HG02884 (cell line): ENCODE measurements around the gene IFITM10.

Source experiments
- ATAC-seq: cut with Tn5 transposase; IDR thresholded peaks from one replicate; pipeline ENCODE4 v1.9.1; 2021; ENCODE audit warnings: mild to moderate bottlenecking, moderate library complexity; ENCODE audit not compliant: unreplicated experiment

Gene IFITM10

DNA sequence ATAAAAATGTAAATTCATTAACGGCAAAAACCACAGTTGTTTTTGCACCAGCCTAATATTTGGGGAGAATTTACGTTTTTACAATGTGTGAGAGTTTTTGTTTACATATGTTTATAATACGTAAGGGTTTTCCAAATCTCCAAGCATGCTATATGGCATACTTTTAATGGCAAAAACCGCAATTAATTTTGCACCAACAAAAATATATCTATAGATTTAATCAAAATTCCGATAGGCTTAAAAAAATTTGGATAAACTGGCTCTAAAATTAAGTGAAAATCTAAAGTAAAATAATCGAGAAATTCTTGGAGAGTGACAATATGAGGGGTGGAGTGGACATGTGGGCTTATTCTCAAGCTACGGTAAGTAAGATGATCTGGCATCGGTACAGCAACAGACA lies 30.6 kb downstream of the IFITM10 start:
- ATAC-seq = no peak

DNA sequence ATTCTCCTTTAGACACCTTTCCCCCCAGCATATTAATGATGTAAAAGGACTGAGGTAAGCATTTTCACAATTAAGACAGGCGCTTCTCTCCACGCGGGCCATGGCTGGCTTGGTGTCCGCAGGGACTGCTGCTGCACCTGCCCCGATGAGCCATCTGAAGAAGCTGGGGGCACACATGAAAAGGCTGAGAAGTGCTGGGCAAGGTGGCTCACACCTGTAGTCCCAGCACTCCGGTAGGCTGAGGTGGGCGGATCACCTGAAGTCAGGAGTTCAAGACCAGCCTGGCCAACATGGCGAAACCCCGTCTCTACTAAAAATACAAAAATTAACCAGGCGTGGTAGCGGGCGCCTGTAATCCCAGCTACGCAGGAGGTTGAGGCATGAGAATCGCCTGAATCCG lies 32.1 kb downstream of the IFITM10 start:
- ATAC-seq = no peak

DNA sequence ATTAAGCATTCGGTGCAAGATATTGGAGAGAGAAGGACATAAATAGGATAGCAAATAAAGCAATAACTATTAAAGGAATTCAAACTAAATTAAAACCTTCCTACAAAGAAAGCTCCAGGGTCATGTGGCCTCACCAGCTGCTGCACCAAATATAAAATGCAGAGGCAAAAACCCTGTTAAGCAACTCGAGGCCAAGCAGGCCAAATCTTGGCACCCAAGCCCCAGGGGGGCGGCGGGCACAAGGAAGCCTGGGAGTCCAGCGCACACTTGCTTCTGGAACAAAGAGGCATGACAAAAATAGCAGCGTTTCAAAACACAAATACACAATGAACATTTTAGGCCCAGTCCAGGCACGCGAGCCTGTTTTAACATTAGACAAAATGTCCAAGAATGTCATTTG lies 32.6 kb downstream of the IFITM10 start:
- no peak for ATAC-seq

DNA sequence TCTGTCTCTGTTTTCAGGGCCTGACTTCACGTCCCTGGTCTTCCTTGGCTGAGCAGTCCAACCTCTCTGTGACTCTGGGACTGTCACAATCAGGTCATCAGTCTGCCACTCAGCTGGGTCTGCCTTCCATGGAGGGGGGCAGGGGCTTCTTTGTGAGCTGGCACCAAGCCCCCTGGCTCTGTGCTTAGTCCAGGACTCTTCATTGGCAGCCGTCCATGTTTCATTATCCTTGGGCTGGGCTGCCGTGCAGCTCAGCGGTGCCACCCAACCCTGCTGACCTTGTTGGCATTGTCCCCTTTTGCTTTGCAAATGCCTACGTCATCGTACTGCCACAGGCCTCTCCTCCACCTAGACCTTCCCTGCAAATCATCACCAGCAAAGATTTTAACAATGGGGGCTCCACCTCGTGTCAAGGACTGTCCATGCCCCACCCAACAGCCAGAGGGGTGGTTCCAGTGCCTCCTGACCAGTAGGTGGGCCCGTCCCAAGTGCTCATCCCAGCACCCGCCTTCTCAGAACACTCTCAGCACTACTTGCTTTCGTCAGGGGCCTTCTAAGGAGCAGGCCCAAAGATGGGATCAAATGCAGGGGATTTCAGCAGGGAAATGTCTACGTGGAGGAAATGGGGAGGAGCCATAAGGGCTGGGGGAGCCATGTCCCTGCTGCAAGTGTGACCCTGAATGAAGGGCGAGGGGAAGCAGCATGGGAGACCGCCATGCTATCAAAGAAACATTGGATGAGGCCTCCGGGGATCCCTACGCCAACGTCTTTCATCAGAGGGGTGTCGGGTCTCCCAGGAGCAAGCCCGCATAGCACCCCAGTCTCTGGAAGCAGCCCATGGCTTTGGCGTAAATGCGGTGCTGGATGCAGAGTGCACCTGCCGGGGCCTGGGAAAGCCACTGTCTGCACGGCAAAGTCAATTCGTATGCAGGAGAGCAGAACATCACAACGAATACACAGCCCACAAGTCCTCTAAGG lies 35.2 kb downstream of the IFITM10 start:
- no peak for ATAC-seq

DNA sequence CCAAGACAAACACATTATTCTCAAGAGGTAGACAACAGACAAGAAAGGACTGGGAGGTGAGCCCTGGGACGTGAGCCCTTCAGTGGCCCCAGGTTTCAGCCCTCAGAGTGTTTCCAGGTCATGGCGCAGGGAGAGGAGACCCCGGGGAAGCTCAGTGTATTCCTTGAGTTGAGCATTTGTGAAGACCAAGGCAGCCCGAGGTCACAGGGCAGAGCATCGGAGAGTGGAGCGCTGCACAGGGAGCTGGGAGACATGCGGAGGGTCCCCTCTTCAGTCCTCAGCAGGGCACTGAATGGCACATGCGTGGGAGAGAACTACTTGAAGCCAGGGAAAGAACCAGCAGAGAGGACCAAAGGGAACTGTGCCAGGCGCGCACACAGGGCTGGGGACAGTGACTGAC lies 41.7 kb downstream of the IFITM10 start:
- ATAC-seq = no peak

DNA sequence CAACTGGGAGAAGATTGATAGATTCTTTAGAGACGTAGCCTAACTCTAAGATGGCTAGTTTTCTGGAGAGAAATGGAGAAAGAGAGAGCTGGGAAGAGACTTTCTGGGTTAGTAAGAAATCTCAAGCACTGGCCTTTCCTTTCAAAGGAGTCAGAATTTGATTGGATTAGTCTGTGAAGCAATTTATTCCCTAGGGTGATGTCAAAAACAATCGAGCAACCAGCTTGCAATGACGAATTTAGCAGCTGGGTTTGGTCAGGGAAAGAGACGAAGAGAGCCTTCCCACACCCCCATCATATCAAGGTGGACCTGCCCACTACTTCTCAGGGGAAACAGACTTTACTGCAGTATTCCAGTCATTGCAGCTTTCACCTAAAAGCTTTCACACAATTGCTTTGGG lies 42.6 kb downstream of the IFITM10 start:
- ATAC-seq = no peak

DNA sequence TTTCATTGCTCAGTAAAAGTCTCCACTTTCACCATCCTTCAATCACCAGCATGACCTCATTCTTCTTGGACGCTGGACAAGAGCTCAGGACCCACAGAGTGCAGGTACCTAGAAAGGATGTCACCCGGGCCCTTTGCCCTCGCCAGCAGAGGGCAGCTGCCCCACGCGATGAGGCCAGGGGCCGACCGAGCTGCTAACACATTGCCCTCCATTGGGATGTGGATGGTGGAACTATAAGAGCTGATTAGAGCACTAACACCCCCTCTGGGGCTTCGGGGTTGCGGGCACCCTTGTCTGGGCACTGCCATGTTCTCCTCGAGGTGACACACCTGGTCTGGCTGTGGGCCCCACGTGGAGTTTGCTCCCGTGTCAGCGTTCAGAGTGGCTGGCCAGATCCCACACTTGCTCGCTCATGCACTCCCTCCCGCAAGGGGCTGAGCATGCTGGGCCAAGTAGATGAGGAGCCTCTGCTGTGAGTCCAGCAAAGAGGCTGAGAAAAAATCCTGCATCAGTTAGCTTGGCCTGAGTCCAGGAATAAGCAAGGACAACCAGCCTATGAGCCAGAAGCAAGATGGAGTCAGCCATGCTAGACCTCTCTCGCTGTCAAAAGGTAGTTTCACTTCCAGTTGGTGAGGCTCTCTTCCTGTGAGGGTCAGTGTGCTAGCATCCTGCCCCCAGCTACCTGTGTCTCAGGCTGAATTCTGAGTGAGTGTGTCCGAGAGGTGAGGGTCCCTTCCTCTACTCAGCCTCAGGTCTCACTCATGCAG lies 43.6 kb downstream of the IFITM10 start:
- no peak for ATAC-seq

DNA sequence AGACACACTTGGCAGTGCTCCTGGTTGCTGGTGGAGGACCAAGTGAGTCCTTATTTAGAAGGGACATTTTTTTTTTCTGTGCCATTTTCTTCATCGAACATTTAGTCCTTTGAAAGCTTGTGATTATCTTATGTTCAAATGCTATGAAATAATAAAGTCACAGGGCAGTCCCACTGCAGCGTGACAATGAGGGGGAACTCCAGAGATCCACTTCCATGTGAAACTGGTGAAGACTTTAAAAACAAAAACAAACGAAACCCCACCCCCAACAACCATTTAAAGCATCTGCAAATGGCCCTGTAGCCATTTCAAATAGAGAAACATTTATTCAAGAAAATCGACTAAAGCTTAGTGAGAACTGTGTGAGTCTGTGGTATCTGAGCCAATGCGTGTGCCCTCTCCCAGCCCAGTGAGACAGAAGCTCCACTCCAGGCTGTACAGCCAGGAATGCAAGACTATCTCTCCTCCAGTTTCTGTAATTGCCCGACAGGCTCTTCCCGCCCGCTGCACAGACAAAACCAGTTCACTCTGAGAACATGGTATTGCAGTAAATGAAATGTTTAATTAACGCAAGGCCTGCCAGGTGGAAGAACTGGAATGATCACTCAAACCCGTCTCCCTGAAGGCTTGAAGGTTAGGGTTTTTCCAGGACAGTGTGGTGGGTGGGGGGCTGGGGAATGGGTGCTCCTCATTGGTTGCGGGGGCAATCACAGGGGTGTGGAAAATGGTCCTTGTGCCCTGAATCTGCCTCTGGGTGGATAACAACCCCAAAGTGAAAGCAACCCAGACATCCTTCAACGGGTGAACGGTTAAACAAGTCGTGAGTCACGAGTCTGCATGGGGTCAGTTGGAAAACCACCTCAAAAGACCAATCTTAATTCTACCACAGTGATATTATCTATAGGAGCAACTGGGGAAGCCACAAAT lies 45.0 kb downstream of the IFITM10 start:
- no peak for ATAC-seq

DNA sequence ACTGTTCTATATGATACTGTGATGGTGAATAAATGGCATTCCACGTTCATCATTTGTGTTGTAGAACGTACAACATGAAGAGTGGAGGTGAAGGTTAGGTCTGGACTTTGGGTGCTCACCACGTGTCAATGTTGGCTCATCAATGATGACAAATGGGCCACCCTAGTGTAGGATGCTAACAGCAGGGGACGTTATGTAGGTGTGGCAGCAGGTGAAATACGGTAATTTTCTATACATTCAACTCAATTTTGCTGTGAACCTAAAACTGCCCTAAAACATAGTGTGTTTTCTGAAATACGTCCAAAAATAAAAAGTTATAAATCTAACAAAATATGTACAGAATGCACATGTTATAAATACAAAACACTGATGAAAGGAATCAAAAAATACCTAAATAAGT lies 47.2 kb downstream of the IFITM10 start:
- ATAC-seq = no peak

DNA sequence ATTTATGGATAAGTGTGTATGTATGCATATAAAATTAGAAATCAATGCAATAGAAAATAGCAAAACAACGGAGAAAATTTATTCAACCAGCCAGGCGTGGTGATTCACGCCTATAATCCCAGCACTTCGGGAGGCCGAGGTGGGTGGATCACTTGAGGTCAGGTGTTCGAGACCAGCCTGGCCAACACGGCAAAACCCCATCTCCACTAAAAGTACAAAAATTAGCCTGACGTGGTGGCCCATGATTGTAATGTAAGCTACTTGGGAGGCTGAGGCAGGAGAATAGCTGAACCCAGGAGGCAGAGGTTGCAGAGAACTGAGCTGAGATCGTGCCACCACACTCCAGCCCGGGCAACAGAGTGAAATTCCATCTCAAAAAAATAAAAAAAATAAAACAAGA lies 47.9 kb downstream of the IFITM10 start:
- ATAC-seq = no peak

DNA sequence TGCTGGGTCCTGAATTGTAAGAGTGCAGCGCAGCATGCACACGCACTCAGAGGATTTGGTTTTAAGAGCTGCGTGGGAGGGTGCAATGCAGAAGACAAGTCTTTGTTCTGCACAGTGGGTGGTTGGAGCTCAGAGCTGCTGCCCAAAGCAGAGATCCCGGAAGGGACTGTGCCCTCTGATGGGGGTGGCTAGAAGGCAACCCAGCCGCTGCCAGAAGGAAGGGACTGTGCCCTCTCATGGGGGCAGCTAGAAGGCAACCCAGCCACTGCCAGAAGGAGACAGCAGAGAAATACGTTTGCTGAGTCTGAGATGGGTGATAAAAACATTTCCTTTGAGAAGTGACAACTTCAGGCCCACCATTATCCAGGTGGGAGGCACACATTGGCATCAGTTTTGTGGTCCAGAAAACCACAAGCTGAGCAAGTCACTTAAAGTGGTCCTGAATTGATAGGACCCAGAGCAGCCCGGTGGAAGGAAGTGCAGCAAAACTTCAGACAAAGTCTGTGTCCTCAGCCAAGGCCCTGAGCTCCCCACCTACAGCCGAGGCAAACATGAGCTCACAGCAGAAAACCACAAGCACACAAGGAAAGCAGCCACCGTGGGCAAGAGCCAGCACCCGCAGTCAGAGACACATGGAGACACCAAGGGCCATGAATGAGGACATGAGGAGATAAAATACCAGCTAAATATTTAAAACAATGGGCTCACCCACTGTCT lies 49.1 kb downstream of the IFITM10 start:
- no peak for ATAC-seq

DNA sequence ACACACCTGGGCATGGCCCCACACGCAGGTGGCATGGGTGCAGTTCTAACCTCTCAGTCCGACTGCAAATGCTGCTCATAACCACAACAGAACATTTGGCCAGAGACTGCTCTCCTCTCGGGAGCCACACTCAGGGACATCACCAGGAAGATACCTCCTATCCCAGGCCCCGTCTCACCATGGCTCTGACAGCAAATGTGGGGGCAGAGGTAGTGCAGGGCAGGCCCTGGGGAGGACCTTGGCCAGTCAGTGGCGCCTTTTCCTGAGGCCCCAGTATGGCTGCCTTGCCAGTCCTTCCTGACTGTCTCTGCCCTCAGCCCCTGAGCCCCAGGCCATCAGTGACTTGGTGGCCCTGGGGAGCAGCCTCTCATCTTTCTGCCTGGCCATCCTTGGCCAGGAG lies 50.6 kb downstream of the IFITM10 start:
- no peak for ATAC-seq

DNA sequence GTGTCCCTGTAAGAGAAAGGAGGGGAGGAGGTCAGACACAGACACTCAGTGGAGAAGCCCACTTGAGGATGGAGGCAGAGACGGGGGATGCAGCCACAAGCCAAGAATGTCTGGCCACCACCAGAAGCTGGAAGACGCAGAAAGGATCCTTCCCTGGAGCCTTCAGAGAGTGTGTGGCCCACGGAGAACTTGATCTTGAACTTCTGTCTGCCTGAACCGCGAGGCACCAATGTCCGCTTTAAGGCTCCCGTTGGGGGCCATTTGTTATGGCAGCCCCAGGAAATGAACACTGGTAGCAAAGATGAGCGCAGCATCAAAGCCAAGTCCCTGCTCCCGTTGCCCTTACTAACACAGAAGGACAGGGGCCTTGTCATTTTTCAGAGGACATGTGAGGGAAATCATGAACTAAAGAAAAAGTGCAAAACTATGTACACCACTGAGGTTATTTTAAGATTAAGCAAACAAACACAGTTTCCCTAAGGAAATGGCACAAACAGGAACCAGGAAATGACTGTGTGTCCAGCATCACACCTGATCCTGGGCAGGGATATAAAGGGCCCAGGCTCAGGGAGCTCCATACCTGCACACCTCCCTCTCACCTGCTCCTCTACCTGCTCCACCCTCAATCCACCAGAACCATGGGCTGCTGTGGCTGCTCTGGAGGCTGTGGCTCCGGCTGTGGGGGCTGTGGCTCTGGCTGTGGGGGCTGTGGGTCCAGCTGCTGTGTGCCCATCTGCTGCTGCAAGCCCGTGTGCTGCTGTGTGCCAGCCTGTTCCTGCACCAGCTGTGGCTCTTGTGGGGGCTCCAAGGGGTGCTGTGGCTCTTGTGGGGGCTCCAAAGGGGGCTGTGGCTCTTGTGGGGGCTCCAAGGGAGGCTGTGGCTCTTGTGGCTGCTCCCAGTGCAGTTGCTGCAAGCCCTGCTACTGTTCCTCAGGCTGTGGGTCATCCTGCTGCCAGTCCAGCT lies 53.5 kb downstream of the IFITM10 start, which contains the start of gene KRTAP5-6:
Gene KRTAP5-6, plus strand, starts transcription at position 588 of the 963 bp plus-strand sequence. Its CDS starts 51 bp downstream, at position 639.
- no peak for ATAC-seq

DNA sequence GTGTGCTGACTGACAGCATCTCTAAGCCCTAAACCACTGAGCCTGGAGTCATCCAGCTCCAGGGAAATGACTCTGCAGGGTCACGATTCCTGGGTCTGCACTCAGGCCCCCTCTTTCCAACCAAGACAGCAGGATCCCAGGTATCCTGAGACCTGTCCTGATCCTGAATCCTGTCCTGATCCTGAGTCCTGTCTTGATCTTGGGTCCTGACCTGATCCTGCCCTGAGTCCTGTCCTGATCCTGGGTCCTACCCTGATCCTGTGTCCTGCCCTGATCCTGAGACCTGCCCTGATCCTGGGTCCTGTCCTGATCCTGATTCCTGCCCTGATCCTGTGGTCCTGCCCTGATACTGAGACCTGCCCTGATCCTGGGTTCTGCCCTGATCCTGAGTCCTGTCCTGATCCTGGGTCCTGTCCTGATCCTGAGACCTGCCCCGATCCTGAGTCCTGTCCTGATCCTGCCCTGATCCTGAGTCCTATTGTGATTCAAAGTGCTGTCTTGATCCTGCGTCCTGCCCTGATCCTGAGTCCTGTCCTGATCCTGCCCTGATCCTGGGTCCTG lies 54.8 kb downstream of the IFITM10 start:
- no peak for ATAC-seq

DNA sequence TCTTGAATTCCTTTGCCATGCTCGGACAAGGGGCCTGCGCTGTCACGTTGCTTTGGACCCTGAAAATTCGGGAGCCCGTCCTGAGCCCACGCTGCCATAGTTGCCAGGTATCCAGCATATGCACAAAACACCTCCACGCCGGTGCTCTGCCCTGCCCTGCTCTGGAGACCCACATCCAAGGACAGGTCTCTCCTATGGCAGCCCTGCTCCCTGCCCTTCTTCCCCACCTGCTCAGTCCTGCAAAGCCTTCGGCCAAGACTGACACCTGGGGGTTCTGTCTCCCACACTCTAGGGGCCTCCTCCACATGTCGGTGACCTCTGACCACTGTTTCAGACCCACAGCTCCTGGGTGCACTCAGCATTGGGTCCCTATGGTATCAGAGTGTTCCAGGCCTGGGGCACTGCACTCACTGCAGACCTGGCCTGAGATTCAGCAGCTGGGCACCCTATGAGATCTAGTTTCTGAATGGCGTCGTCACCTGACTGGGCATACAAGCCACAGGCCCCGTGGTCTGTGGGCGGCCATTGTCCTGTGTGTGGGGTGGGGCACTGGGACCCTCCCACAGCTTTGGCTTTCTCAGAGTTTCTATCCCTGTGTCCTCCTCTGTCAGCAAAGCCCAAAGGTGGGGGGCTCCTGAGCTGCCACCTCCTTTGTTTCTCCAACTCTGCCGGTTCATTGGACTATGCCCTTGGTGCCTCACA lies 55.4 kb downstream of the IFITM10 start:
- no peak for ATAC-seq

DNA sequence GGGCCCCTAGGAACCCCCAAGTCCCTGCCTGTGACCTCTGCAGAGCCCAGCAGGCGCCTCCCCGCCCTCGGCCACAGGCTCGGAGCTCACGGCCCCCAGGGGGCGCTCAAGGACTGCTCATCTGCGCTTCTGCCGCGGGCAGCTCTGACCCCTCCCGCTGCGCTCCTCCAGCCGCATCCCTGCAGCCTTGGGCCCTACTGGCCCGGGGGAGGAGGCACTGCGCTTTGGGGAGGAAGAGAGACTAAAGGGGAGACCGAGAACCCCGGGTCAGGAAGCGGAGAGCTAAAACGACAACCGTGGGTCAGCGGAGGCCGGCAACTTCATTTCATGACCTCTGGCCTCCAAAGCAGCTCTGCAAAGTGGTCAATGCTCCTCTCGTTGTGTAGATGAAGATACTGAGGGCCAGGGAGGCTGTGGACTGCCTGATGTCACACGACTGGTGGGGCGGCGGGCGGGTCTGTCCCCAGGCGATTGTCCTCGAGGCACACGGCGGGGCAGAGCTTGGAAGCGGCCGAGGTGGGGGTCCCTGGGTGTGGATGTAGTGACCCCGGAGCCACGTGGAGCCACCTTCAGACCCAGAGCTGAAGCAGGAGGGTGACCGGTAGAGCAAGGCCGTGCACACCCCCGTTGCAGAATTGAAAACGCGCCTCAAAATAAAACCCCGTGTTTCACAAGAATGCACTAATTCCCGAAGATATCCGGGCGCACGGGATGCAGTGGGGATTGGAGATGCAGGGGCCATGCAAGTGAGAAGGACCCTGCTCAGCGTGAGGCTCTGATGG lies 56.1 kb downstream of the IFITM10 start:
- no peak for ATAC-seq

DNA sequence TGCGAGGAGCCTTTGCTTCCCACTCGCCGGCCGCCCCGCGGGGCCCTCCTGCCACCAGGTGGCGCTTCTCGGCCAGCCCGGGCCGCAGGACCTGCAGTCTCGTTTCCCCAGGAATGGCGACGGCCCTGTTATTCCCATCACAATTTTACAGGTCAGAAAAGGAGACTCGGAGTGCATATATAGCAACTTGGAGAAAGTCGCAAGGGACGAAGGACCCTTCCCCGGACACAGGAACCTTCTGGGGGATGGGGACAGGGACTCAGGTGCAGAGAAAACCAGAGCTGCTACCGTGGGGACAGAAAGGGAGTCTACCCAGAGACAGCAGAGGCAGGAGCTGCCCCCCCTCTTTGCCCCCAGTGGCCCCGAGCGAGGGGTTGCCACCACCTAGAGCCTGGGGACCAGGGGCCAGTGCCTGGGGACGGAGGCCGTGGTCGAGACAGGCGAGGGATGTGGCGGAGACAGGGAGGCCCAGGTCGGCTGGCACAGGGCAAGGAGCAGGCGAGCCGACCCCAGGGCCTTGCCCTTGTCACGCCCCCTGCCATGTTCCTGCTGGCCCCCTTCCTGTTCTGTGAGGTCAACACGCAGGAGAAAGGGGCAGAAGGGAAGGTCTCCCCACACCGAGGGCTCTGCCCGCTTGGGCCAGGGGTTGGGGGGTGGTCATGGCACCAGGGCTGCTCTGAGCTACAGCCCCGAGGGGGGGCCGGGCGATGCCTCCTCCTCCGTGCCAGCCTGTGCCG lies 56.9 kb downstream of the IFITM10 start:
- no peak for ATAC-seq
